ENCODE data around the gene CBFA2T2. TPM values are rescaled to one million over a fixed set of nuclear protein-coding genes. Genes with fewer than 3 reads are reported as not detected.
"Not testable (repeated sequence)": the region's sequence is repeated elsewhere in the genome, so short reads cannot be mapped to it uniquely, and the experiment has no call there.

CBFA2T2 gene
- total RNA-seq, 2 experiments from 2014 or later: 6.4 to 6.7 TPM

DNA sequence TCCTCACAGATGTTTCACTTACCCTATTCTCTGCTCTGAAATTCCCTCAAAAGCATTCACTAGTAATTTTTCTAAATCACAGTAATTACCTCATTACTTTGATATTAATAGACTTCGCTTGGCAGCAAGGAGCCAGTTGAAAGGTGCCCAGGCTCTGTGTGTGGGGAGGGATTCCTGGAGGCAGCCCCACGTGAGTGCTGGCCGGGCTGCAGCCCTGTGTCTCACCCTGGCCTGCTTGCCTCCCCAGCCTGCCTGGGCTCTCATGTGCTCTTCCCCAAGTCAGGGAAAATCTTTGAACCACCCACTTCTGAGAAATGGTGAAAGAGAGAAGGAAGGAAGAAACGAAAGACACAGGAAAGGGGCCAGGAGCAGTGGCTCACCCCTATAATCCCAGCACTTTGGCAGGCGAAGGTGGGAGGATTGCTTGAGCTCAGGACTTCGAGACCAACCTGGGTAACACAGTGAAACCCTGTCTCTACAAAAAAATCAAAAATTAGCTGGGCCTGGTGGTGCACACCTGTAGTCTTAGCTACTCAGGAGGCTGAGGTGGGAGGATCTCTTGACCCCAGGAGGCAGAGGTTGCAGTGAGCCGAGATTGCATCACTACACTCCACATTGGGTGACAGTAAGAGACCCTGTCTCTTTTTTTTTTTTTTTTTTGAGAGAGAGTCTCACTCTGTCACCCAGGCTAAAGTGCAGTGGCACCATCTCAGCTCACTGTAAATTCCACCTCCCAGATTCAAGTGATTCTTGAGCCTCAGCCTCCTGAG, 26.4 kb upstream of the CBFA2T2 start:
- Mint-ChIP-seq H3K4me3 (no peak overlapping the region), H3K9me3 (no peaks in the 10 kb centered on the region), H3K27ac (no peak overlapping the region), H3K27me3 (no peaks in the 10 kb centered on the region), H3K36me3 (no peaks in the 10 kb centered on the region), H3K4me1 (no peaks in the 10 kb centered on the region)
- DNase-seq: no peak

DNA sequence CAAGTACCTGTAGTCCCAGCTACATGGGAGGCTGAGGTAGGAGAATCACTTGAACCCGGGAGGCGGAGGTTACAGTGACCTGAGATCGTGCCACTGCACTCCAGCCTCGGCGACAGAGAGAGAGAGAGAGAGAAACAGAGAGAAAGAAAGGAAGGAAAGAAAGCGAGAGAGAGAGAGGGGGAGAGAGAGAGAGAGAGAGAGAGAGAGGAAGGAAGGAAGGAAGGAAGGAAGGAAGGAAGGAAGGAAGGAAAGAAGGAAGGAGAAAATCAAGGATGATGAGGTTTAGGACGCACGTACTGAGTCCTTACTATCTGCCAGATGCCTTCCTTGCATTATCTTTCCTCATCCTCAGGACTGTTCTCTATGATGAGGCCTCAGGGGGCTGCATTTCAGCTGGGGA, 25.1 kb upstream of the CBFA2T2 start:
- H3K36me3 Mint-ChIP-seq, H3K27ac Mint-ChIP-seq, H3K9me3 Mint-ChIP-seq, DNase-seq, H3K4me3 Mint-ChIP-seq, H3K27me3 Mint-ChIP-seq, H3K4me1 Mint-ChIP-seq: not testable (repeated sequence)

DNA sequence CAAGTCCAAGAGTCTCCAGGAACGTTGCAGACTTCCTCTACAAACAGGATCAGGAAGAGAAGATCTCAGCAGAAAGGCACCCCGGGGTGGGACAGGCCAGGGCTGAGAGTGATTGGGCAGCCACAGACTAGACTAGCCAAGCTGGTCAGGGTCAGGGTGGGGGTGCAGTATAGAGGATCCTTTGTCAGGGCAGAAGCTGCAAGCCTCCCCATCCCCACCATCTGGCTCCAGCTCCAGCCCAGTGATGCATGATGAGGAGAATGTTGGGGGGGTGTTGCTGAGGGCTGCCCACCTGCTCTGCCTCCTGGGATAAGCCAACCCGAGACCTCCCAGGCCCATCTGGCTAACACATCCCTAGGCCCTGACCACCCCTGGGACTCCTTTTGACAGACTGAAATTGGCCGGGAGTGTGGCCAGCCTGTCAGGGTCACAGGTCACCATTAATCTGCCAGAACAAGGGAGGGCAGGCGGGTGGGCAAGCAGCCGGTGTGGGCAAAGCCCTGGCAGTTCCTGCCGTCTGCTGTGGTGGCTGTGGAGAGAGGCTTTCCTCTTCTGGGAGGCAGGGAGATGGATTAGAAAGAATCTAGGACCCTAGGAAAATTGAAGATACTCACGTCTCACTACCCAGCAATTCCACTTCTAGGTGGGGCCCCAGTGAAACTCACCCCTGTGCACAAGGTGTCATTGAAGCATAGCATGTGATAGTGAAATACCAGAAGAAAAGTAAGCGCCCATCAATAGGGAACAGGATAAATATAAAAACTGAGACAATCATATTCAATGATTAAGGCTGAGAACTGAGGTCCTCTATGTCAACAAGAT, 24.2 kb upstream of the CBFA2T2 start:
- Mint-ChIP-seq H3K4me1 (no peaks in the 10 kb centered on the region), H3K27me3 (no peaks in the 10 kb centered on the region), H3K4me3 (no peak overlapping the region), H3K9me3 (no peaks in the 10 kb centered on the region), H3K36me3 (no peaks in the 10 kb centered on the region), H3K27ac (no peak overlapping the region)
- no peak for DNase-seq

DNA sequence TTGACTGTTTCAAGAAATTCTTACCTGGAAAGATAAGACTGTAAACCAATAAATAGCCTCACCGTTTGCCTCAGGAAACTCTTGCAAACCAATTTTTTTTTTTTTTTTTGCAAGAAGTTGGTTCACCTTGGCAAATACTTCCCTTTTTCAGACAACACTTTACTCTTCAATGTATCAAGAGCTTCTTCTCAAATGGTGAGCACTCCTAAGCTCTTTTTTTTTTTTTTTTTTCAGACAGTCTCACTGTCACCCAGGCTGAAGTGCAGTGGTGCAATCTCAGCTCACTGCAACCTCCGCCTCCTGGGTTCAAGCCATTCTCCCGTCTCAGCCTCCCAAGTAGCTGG, 23.6 kb upstream of the CBFA2T2 start:
- Mint-ChIP-seq H3K4me1 (no peaks in the 10 kb centered on the region), H3K27me3 (no peaks in the 10 kb centered on the region), H3K4me3 (no peak overlapping the region), H3K36me3 (no peaks in the 10 kb centered on the region), H3K27ac (no peak overlapping the region), H3K9me3 (no peaks in the 10 kb centered on the region)
- no peak for DNase-seq

DNA sequence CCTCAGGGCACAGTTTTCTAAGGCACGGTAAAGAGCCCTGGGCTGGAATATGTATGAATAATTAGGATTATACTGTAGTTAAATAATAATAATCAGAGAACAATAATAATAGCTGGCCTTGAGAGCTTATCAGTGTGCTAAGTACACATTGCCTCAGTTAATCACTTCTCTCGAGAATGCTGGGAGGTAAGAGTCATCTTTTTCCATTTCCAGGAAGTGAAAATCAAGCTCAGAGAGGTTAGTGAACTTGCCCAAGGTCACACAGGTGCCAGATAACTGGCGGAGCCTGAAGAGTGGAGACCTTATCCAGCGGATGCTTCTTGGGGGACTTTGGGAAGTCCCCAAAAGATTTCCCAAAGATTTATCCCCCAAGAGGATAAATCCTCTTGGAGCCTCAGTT, 19.4 kb upstream of the CBFA2T2 start:
- no peaks in the 10 kb centered on the region for H3K4me1 Mint-ChIP-seq
- H3K9me3 Mint-ChIP-seq: no peaks in the 10 kb centered on the region
- H3K27ac Mint-ChIP-seq: no peak overlapping the region
- H3K4me3 Mint-ChIP-seq: no peak overlapping the region
- no peak for DNase-seq
- no peaks in the 10 kb centered on the region for H3K36me3 Mint-ChIP-seq
- no peaks in the 10 kb centered on the region for H3K27me3 Mint-ChIP-seq

DNA sequence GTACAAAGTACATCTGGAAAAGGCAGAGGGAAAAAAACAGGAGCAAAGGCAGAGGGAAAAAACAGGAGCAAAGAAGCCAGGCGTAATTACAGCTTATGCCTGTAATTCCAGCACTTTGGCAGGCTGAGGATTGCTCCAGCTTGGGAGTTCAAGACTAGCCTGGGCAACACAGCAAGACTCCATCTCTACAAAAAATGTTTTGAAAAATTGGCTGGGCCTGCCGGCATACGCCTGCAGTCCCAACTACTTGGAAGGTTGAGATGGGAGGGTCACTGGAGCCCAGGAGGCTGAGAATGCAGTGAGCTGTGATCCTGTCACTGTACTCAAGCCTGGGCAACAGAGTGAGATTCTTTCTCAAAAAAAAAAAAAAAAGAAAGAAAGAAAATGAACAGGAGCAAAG, 19.0 kb upstream of the CBFA2T2 start:
- Mint-ChIP-seq H3K36me3 (no peaks in the 10 kb centered on the region), H3K27me3 (no peaks in the 10 kb centered on the region), H3K4me3 (no peak overlapping the region), H3K4me1 (no peaks in the 10 kb centered on the region), H3K27ac (no peak overlapping the region), H3K9me3 (no peaks in the 10 kb centered on the region)
- DNase-seq: no peak

DNA sequence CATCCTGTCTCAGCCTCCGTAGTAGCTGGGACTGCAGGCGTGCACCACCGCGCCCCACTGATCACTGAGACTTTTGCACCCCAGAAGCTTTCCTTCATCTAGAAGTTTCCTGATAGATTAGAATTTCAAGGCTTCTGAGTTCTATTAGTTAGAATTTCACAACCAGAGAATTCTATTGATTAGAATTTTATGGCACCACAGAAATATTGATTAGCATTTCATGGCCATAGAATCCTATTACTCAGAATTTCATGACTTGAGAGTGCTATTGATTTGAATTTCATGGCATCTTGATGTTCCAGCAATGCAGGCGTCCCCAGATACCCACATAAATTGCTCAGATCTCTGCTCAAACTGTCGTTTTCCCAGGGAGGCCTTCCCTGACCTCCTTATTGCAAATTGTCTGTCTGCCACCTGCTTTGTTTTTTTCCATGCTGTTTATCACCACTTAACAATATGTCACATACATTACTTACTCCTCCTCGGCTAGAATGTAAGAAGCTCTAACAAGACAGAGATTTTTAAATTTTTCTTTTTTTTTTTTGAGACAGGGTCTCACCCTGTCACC, 16.9 kb upstream of the CBFA2T2 start:
- H3K4me3 Mint-ChIP-seq: no peak overlapping the region
- no peaks in the 10 kb centered on the region for H3K27me3 Mint-ChIP-seq
- no peaks in the 10 kb centered on the region for H3K9me3 Mint-ChIP-seq
- no peak overlapping the region for H3K27ac Mint-ChIP-seq
- H3K36me3 Mint-ChIP-seq: no peaks in the 10 kb centered on the region
- no peak for DNase-seq
- H3K4me1 Mint-ChIP-seq: no peaks in the 10 kb centered on the region

DNA sequence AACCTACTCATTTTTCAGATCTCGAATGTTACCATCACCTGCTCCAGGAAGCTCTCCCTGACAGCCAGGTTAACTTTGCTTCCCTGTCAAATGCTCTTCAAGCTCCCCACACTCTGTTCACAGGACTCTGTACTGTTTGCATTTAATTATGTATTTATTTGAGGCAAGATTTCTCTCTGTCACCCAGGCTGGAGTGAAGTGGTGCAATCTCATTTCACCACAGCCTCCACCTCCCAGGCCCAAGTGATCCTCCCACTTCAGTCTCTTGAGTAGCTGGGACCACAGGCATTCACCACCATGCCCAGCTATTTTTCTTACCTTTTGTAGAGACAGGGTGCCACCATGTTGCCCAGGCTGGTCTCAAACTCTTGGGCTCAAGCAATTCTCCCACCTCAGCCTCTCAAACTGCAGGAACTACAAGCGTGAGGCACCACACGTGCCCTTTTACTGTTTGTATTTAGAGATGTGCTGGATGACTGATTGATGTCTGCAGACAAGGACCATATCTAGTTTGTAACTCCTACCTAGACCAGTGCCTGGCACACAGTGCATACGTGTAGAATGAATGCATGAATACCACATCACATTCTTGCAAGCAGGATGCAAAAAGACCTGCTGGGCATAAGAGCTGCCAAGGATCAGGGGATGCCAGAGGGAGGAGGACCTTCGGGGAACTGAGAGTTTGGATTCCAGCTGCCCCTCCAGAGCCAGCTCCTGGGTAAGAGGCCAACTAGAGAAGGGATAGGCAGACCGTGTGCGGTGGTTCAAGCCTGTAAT, 15.6 kb upstream of the CBFA2T2 start:
- DNase-seq: no peak
- Mint-ChIP-seq H3K27ac (no peak overlapping the region), H3K9me3 (no peaks in the 10 kb centered on the region), H3K4me3 (no peak overlapping the region), H3K36me3 (no peaks in the 10 kb centered on the region), H3K27me3 (no peaks in the 10 kb centered on the region), H3K4me1 (no peaks in the 10 kb centered on the region)

DNA sequence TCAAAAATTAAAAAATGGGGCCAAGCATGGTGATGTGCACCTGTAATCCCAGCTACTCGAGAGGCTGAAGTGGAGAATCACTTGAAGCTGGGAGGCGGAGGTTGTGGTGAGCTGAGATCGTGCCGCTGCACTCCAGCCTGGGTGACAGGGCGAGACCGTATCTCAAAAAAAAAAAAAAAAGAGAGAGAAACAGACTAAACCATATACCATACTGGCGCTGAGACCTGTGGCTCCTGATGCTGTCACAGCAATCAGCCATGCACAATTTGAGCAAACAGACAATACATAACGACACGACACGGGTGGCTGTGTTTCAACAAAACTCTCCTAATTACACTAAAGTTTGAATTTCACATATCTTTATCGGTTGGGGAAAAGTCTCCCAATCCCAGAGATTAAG, 14.9 kb upstream of the CBFA2T2 start:
- Mint-ChIP-seq H3K4me1 (no peaks in the 10 kb centered on the region), H3K36me3 (no peaks in the 10 kb centered on the region), H3K27ac (no peak overlapping the region), H3K27me3 (no peaks in the 10 kb centered on the region), H3K9me3 (no peaks in the 10 kb centered on the region), H3K4me3 (no peak overlapping the region)
- no peak for DNase-seq

DNA sequence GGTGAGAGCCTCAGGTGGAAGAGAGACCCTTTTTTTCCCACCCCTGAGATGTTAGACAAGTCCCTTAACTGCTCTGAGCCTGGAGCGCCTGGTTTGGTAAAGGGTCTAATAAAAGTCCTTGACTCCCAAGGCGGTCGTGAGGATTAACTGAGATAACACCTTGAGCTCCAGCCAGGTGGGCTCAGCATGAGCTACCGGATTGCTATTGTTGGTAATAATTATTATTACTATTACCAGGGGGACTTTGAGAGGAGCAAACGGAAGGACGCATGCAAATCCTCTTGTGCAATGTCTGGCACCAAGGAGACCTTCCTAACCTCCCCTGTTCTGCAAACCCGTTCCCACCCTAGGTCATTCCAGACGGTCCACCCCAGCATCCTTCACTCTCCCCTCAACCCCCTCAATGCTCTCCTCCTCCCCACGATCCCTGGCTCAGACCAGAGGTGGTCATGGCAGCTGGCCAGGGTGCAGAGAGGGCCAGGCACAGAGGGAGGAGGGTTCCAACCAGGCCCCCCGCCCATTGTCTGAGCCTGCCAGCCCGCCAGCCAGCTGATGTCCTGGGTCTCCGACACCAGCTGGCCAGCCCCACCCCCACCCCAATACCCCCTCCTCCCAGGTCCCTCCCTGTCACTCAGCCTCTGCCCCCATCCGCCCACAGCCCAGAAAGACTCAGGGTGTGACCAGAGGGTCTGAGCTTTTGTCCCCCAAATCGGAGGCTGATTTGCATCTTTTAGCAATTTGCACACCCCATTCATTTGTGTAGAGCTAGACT, 14.3 kb upstream of the CBFA2T2 start:
- H3K27me3 Mint-ChIP-seq: no peaks in the 10 kb centered on the region
- no peak for DNase-seq
- no peaks in the 10 kb centered on the region for H3K9me3 Mint-ChIP-seq

DNA sequence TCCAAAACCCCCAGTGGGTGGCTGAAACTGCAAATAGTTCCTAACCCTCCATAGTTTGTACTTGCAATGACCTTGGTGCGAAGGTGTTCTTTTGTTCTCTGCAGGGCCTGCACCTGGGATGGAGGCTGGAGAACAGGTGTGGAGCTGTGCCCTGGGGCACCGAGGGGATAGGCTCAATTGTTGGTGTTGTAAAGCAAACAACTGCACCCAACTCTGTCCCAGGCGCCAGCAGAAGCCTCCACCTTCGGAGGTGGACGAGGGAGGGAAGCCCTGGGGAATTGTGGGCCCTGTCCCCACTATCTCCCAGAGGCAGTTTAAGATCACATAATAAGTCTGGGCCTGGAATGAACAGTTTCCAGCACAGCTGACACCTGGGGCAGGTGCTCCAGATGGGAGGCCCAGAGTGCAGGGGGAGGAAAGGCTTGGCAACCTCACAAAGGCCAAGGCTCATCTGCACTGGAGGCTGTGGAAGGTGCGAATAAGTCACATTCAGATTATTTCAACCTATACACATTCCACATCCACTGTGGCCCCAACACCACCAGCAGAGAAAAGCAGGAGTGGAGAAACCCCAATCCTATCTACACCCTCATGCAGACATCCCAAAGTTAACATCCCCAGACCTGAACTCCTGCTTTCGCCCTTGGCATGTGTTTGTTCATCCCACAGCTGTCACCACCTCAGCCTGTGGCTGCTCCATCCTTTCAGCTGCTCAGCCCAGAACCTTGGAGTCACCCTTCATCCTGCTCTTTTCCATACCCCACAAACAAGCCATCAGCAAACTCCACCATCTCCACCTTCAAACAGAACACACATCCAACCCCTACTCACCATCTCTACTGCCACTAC, 12.3 kb upstream of the CBFA2T2 start:
- Mint-ChIP-seq H3K36me3 (no peaks in the 10 kb centered on the region), H3K27me3 (no peaks in the 10 kb centered on the region), H3K4me1 (no peaks in the 10 kb centered on the region), H3K4me3 (no peak overlapping the region), H3K27ac (no peak overlapping the region), H3K9me3 (no peaks in the 10 kb centered on the region)
- no peak for DNase-seq

More for the DNA sequence above, 14.3 kb upstream of the CBFA2T2 start:
- Mint-ChIP-seq H3K36me3 (no peaks in the 10 kb centered on the region), H3K4me1 (no peaks in the 10 kb centered on the region), H3K4me3 (no peak overlapping the region), H3K27ac (no peak overlapping the region)

DNA sequence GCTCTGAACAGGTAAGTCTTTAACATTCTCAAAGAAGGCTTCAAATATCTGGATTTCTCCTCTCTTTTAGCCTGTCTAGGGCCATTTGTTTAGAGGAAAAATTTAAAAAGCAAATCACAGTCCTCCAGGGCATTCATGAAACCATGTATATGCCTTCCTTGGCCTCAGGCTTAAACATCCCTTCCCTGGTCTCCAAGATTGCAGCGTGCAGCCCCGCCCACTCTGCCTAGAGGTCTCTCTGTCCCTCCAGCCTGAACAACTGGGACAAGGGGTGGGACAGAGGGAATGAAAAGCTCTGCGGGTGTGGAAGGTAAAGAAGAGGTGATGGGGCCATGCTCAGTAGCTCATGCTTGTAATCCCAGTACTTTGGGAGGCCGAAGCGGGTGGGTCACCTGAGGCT, 9.8 kb upstream of the CBFA2T2 start:
- H3K27me3 Mint-ChIP-seq: no peaks in the 10 kb centered on the region
- no peaks in the 10 kb centered on the region for H3K36me3 Mint-ChIP-seq
- no peak for DNase-seq
- H3K9me3 Mint-ChIP-seq: no peaks in the 10 kb centered on the region
- no peak overlapping the region for H3K27ac Mint-ChIP-seq
- H3K4me1 Mint-ChIP-seq: no peaks in the 10 kb centered on the region
- H3K4me3 Mint-ChIP-seq: no peak overlapping the region

DNA sequence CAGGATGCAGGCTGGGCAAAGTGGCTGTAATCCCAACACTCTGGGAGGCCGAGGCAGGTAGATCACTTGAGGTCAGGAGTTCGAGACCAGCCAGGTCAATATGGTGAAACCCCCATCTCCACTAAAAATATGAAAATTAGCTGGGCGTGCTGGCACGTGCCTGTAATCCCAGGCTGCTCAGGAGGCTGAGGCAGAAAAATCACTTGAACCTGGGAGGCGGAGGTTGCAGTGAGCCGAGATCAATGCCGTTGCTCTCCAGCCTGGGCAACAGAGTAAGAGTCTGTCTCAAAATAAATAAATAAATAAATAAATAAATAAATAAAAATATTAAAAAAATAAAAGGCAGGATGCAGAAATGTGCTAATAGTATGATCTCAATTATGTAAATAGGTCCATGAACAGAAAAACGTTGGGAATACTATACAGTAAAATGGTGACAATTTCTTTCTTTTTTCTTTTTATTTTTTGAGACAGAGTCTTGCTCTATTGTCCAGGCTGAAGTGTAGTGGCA, 8.4 kb upstream of the CBFA2T2 start:
- DNase-seq: no peak
- Mint-ChIP-seq H3K4me3 (no peak overlapping the region), H3K4me1 (no peaks in the 10 kb centered on the region), H3K36me3 (no peaks in the 10 kb centered on the region), H3K27ac (no peak overlapping the region), H3K9me3 (no peaks in the 10 kb centered on the region), H3K27me3 (no peaks in the 10 kb centered on the region)

DNA sequence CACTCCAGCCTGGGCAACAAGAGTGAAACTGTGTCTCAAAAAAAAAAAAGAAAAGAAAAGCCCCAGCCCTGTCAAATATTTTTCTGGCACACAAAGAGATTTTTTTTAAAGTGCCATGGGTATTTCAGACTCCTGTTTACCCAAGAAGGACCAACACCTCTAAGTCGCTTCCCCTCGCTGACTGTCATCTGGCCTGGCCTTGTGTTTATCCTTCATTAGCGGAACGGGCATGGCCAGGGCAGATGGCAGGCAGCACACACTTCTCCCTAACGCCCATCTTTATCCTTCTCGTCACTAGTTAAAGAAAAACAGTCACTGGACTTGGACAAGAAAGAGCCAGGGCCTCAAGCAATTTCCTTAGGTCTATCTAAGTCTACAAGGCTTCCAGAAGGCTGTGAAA, 7.3 kb upstream of the CBFA2T2 start:
- H3K4me1 Mint-ChIP-seq: no peaks in the 10 kb centered on the region
- H3K27me3 Mint-ChIP-seq: no peaks in the 10 kb centered on the region
- no peaks in the 10 kb centered on the region for H3K36me3 Mint-ChIP-seq
- no peak overlapping the region for H3K4me3 Mint-ChIP-seq
- no peak overlapping the region for H3K27ac Mint-ChIP-seq
- H3K9me3 Mint-ChIP-seq: no peaks in the 10 kb centered on the region
- no peak for DNase-seq

Data from activated naive CD8-positive, alpha-beta T cell treated with anti-CD3 and anti-CD28 coated beads for 36 hours (primary cell).